Cardiac fibroblast (primary cell): ENCODE data around the gene ACTMAP.

Experiments
- DNase-seq, 2 donors: peaks; one replicate each; pipeline versions ENCODE4 v3.0.0 to v3.0.0-alpha.2; 2010; ENCODE audit warnings: low read depth in 2 of 2
- H3K4me3 ChIP-seq, 2 donors: replicated peaks in 1 of 2; 1 replicate in 1 of 2; 2 replicates in 1 of 2; pipeline ENCODE4 v1.5.1; 2011; ENCODE audit warnings: low read depth in 2 of 2, low read length in 2 of 2, mild to moderate bottlenecking in 2 of 2, moderate library complexity in 1 of 2
- TF ChIP-seq, protein P1 (sequence below): IDR thresholded peaks from one replicate; pipeline ENCODE4 v1.5.1; 2011; ENCODE audit warnings: low read depth, mild to moderate bottlenecking, low read length, inconsistent platforms

ACTMAP gene

GRCh38 chr19:40719414-40719894 is 30.8 kb downstream of the ACTMAP start:
- TF ChIP-seq, protein P1, sequence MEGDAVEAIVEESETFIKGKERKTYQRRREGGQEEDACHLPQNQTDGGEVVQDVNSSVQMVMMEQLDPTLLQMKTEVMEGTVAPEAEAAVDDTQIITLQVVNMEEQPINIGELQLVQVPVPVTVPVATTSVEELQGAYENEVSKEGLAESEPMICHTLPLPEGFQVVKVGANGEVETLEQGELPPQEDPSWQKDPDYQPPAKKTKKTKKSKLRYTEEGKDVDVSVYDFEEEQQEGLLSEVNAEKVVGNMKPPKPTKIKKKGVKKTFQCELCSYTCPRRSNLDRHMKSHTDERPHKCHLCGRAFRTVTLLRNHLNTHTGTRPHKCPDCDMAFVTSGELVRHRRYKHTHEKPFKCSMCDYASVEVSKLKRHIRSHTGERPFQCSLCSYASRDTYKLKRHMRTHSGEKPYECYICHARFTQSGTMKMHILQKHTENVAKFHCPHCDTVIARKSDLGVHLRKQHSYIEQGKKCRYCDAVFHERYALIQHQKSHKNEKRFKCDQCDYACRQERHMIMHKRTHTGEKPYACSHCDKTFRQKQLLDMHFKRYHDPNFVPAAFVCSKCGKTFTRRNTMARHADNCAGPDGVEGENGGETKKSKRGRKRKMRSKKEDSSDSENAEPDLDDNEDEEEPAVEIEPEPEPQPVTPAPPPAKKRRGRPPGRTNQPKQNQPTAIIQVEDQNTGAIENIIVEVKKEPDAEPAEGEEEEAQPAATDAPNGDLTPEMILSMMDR = no peak
- H3K4me3 ChIP-seq = peak overlapping the region; percentile 61 to 92
- peak in 1 of 2 donors; percentile 23 for DNase-seq

DNA sequence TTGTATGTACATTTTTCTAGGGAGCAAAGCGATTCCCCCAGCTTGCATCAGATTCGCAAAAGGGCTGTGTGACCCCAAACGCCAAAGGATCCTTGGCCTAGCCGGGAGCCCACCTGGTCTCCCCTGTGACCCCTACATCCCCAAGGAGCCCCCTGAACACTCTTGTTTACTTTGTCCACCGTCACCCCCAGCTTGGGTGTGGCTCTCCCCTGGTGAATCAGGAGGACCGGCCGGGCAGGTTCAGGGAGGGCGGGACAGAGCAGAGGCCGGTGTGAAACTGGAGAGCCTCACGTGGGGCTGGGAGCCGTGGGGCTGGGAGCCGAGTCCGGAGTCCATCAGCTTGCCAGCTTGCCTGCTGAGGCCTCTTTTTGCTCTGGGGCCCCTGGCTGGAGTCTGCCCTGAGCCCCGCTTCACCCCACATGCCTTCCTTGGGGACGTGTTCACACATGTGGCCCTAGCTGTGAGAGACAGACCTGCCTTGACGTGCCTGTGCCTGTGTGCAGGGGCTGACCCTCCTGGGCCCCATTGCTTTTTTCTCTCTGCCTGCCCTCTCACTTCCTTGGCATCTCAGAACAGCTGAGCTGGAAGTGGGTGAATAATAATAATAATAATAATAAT is 31.4 kb downstream of the ACTMAP start:
- peak overlapping the region; percentile 61 to 92 for H3K4me3 ChIP-seq
- DNase-seq = peak; percentile 53 to 61
- TF ChIP-seq, protein P1 = no peak

- peak; percentile 36 to 37 for DNase-seq
- peak overlapping the region; percentile 61 to 92 for H3K4me3 ChIP-seq
- TF ChIP-seq, protein P1 = no peak
Observed at GRCh38 chr19:40717880-40718773, 32.1 kb downstream of the ACTMAP start.

GRCh38 chr19:40717325-40717879 is 32.9 kb downstream of the ACTMAP start:
- TF ChIP-seq, protein P1 = no peak
- H3K4me3 ChIP-seq = peak overlapping the region; percentile 61 to 92
- no peak for DNase-seq

DNA sequence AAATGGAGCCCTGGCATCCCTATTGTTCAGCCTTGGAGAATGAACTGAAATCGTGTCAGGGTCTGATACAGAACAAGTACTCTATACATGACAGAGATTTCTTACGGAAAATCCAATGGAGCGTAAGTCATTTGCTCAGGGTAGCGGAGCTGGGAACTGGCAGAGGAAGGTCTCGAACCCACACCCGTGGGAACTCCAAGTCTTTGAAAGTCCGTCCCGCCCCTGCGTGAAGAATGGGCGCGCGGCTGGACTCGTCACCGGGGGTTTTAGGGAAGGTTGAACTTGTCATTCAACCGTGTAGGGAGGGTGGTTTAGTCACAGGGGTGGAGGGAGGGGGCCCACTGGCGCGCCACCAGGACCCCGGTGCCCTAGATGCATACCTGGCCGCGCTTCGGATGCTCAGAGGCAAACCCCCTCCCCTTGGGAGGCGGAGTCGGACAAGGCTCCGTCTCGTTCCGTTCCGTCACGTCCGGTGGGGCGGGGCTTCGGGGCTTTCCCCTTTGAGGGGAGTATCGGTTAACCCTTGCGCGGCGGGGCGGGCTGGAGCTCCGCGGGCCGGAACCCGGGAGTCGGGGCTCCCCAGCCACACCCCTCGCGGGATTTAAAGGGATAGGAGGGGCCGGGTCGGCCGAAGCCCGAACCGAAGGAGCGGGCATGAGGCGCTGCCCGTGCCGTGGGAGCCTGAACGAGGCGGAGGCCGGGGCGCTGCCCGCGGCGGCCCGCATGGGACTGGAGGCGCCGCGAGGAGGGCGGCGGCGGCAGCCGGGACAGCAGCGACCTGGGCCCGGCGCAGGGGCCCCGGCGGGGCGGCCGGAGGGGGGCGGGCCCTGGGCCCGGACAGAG is 33.6 kb downstream of the ACTMAP start, which contains the start of the genes COQ8B and ITPKC:
Gene COQ8B, minus strand, starts transcription at position 405 of the 843 bp plus-strand sequence. CDS start 2,254 bp downstream, outside the sequence.
Gene ITPKC, plus strand, starts transcription at position 631 of the 843 bp plus-strand sequence. Its CDS starts 24 bp downstream, at position 655.
- TF ChIP-seq, protein P1 = no peak
- peak; percentile 98 to 99 for DNase-seq
- peak within 1 kb of the TSS; percentile 61 to 92 for H3K4me3 ChIP-seq

- TF ChIP-seq, protein P1 = no peak
- peak in 1 of 2 donors; percentile 98 for DNase-seq
- H3K4me3 ChIP-seq = peak overlapping the region; percentile 61 to 92
Observed at GRCh38 chr19:40716031-40716481, 34.2 kb downstream of the ACTMAP start.
